Forelimb muscle (tissue), 1 donor: ENCODE measurements around the gene SETD2. TPM values are rescaled to one million over a fixed set of nuclear protein-coding genes. Genes with fewer than 3 reads are reported as not detected.

Experiments
- DNase-seq: peaks from one replicate; pipeline ENCODE4 v3.0.0-alpha.2; 2013; ENCODE audit warnings: low read depth
- polyA plus RNA-seq: library from polyadenylated mRNA; unstranded; fragments of 120-200 nt; gene quantifications from one replicate; pipeline ENCODE4 v1.2.1, GENCODE V29; 2013; ENCODE audit not compliant: insufficient read length

The SETD2 gene
- polyA plus RNA-seq, 1 donor: 29.6 TPM

DNA sequence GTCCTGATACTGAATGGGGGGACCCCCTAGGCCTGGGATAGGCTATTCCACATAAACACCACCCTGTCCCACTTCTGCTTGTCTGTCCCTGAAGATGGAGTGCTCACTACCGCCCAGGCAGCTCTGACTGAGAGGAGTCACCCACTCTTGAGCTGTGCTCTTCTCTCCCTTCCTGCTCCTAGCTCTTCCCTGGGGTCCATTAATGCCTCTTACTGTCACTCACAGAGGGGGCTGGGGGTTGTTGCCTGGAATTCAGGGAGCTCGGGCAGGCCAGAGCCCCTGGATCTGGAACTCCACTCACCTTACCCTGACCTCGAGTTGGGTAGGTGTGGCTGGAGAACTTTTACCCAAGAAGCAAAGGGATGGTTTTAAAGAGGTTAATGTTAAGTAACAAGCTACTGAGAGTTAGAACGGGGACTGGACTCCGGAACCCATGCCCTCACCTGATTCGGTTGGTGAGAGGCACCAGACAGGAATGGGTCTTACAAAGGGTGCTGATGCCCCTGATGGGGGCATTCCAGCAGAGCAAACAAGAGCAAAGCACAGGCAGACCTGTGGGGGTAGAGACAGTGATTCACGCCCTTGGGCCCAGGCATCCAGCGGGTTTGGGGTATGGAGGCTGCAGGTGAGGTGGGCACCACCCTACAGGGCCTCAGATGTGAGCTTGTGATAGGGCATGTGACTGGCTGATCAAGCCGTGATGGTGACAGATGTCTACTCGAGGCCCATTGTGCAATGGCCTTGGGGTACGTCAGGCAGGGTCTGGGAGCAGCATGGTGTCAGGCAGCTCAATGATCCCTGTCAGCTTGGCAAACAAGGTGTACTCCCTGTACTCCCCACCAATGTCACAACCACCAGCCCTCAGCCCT is 179.1 kb downstream of the SETD2 start:
- DNase-seq: no peak

DNA sequence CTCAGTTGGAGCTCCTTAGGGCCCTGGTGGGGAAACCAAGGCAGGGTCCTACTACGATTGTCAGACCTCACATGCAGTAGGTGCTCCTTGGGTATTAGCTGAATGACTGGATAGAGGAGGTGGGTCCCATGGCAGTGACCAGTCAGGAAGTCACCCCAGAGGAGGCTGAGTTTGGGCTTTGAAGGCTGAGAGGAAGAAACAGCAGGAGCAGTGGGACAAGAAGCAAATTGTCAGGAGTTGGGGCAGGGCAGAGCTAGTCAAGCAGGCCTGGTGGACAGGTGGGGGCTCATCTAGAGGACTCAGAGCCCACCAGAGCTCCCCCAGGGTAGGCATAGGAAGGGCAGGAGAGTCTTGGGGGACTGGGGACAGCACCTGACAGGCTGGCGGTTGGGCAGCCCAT is 181.4 kb downstream of the SETD2 start:
- DNase-seq: no peak

DNA sequence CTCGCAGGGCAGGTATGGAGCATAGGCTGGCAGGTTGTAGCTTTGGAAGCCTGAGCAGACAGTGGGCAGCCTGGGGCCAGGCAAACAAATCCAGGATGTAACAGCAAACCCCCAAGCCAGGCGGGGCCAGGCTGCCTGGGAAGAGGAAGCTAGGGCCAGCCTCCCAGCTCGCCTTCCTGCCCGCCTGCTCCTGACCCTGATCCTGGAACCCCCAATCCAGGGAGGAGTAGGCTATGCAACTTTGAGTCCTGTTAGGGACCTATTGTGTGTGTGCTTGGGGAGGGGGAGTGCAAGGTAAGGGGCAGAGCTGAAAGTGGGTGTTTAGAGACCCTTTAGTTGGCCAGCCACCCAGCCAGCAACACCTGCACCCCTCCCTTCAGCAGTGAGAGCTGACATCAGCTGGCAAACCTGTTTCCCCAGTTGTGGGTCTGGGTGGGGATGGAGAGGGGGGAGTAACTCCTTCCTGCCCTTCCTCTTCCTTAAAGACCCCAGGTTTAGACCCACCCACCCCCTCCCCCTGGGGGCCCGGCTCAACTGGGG is 181.9 kb downstream of the SETD2 start:
- DNase-seq: no peak

- DNase-seq: no peak
Measured at GRCh38 chr3:46979958-46980497, 183.9 kb downstream of the SETD2 start.

GRCh38 chr3:46978985-46979944 is 184.6 kb downstream of the SETD2 start, which contains the start of gene NBEAL2:
TSS of gene NBEAL2 (plus strand) at chr3:46979666. CDS start at chr3:46979862, 196 bp downstream.
- peak; percentile 56 for DNase-seq

DNA sequence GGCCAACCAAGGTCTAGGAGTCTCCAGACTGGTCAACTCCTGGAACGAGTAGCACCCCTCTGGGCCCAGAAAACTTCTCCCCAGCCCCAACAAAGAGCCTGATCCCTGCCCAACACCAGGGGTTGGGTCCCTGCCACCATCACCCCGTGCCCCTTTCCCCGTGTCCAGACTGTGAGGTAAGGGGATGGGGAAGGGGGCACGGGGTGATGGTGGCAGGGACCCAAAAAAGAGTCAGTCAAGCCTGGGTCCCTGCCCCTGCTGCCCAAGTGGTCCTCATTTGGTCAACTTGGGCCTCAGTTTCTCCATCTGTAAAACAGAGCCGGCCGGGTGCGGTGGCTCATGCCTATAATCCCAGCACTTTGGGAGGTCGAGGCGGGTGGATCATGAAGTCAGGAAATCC is 185.5 kb downstream of the SETD2 start:
- no peak for DNase-seq

- no peak for DNase-seq
Measured at GRCh38 chr3:46977811-46978195, 186.1 kb downstream of the SETD2 start.

GRCh38 chr3:46976326-46977190 is 187.4 kb downstream of the SETD2 start, which contains the start of gene CCDC12:
TSS of gene CCDC12 (minus strand) at chr3:46976745. CDS start at chr3:46976732, 13 bp downstream.
- peak; percentile 97 for DNase-seq

GRCh38 chr3:46974421-46975171 is 189.3 kb downstream of the SETD2 start:
- no peak for DNase-seq

DNA sequence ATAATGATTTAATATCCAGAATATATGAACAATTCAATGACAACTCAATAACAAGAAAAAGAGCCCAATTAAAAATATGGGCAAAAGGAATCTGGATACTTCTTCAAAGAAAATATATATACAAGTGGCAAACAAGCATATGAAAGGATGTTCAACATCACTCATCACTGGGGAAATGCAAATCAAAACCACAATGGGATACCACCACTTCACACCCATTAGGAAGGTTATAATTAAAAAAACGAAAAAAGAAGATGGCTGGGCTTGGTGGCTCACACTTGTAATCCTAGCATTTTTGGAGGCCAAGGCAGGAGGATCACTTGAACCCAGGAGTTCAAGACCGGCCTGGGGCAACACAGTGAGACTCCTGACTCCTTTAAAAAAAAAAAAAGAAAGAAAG is 191.5 kb downstream of the SETD2 start:
- no peak for DNase-seq

DNA sequence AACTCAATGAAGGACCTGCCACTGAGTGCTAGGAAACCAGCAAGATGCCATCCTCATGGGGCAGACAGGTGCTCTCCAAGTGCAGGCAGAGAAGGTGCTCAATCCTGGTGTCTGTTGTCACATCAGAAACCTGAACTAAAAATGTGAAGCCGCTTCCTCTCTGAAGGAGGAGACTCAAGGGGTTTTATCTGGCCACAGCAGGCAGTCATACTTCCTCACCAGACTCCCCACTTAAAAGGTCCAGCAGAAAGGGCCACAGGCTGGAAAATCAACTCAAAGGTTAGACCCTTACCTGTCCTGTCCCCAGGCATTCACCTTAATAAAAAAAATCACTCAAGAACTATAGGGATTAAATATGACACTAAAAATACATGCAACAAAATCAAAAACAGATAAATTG is 192.2 kb downstream of the SETD2 start:
- no peak for DNase-seq

DNA sequence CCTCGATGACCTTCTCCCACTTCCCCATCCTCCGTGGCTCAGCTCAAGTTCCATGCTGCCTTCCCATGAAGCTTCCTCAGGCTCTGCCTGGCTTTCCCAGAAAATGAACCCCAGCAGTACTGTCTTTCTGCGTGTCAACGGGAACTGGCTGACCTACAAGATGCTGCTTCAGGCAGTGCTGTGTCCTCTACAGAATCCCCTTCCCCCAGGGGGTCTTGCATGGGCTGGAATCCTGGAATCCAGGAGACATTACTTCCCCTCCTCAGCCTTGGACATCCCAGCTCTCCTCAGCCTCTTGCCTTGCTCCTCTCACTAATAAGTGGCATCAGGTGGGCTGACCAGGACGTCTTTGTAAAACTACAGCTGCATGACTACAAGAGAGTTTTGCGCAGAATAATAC is 192.8 kb downstream of the SETD2 start:
- DNase-seq: no peak

GRCh38 chr3:46970391-46971091 is 193.4 kb downstream of the SETD2 start:
- no peak for DNase-seq

DNA sequence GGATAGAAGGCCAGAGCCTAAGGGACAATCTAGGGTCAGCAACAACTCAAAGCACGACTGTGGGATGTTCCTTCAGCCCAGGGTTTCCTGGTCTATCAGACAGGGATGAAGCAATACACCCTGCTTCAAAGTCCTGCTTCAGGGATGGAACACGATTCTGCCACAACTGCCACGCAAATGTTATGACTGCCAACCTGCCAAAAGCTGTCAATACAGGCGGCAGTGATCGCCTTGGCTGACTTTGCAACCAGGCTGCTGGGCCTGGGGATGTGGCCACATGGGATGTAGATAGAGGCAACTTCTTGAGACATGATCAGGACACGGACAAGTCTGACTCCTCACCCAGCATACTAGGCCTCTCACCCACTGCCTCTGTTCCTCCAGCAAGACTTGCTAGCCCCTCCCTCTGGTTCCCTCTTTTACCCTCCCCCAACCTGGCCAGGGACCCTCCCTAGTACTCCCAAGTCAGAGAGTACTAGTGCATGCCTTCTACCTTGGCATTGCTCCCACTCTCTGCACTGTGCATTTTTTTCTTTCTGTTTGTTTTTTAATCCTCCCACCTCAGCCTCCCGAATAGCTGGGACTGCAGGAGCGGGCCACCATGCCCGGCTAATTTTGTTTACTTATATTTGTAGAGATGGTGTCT is 195.0 kb downstream of the SETD2 start:
- DNase-seq: no peak

DNA sequence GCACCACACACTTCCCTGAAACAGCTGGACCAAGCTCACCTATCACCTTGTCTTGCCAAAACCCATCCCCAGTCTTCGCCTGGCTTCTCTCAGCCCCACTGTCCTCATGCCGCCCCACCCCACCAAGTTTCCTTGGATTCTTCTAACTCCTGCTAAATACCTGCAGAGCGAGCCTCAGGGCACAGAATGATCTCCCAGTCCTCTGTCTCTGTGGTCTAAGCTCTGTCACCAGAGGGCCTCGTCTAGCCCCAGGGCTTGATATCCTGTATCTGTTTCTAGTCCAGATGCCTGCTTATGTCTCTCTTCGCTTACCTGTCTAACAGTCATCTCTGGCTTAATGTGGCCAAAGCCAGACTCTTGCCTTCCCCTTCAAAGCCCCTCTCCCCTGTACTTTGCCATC is 197.1 kb downstream of the SETD2 start:
- DNase-seq: no peak
